A549 (cell line): ENCODE measurements around the gene NUTM2D.
"Not testable (repeated sequence)": the region's sequence is repeated elsewhere in the genome, so short reads cannot be mapped to it uniquely, and the experiment has no call there.

Source experiments
- CEBPB ChIP-seq, 2 experiments: fragments of >200 bp in 1 of 2; sonication (Bioruptor Twin) in 1 of 2; formaldehyde crosslinking in 1 of 2; IDR thresholded peaks; 2 replicates each; pipeline ENCODE4 v1.6.1; 2012 to 2016
- CHD2 ChIP-seq: fragments of 150-350 bp; IDR thresholded peaks from 2 replicates; pipeline ENCODE4 v1.6.1; 2014; ENCODE audit warnings: low read length; ENCODE audit not compliant: partially characterized antibody
- CTCF ChIP-seq: fragments of >200 bp; sonication (Bioruptor Twin); formaldehyde crosslinking; IDR thresholded peaks from 3 replicates; pipeline ENCODE4 v1.5.1; 2016
- KDM5A ChIP-seq: fragments of 200-600 bp; sonication (generic); IDR thresholded peaks from 2 replicates; pipeline ENCODE4 v1.6.1; 2016; ENCODE audit warnings: antibody characterized with exemption, mild to moderate bottlenecking
- POLR2A ChIP-seq: IDR thresholded peaks from 2 replicates; pipeline ENCODE4 v1.6.1; 2012; ENCODE audit warnings: mild to moderate bottlenecking, low read length
- TF ChIP-seq, protein P1 (sequence below): IDR thresholded peaks from 2 replicates; pipeline ENCODE4 v1.6.1; 2012

GRCh38 chr10:87311521-87311920, 46.0 kb upstream of the NUTM2D start:
- not testable (repeated sequence) for TF ChIP-seq CEBPB (IDR thresholded peaks at IDR 0.05); CHD2; KDM5A; POLR2A; CTCF
- TF ChIP-seq, protein P1, sequence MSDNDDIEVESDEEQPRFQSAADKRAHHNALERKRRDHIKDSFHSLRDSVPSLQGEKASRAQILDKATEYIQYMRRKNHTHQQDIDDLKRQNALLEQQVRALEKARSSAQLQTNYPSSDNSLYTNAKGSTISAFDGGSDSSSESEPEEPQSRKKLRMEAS: not testable (repeated sequence)
